Measurements from ENCODE around the gene BBS4.

DNA sequence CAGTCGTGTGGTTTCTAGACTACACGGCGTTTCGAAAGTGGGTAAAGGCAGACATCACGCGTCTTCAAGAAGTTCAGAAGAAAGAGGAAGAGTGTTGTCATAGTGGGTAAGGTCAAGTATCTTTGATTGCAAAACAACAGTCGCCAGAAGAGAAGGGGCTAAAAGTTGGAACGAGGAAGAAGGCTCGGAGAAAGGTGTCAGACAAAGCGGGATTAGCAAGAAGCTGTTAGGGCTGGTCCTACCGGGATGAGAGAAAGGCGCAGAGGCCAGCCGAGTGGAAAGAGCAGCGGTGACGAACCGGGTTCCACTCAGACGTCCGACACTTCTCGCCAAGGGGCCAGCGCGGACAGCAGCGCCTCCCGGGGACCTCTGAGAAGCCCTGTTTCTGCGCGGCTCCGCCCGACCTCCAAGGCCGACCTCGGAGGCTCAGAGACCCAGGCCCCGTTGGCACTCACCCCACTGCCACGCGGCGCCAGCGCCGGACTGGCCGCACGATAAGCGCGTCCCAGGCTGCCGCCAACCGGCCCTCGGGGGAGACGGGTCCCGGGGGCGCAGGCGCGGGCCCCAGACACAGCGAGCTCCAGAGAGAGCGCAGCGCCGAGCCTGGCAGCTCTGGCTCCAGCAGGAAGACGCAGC is 97.1 kb downstream of the BBS4 start:
- TF ChIP-seq SUZ12 (IDR thresholded peaks at IDR 0.05; ENCODE audit: extremely low read depth, insufficient read depth, insufficient read length) (no peak), ZNF274 (IDR thresholded peaks at IDR 0.05; ENCODE audit: low read depth, low read length) (no peak), YY1 (IDR thresholded peaks at IDR 0.05; ENCODE audit: insufficient read depth, insufficient read length) (no peak)

Measured in NT2/D1 (cell line).